Spleen (tissue), 13 donors: ENCODE measurements around the gene NEBL. TPM values are rescaled to one million over a fixed set of nuclear protein-coding genes. Genes with fewer than 3 reads are reported as not detected.
"Not testable (repeated sequence)": the region's sequence is repeated elsewhere in the genome, so short reads cannot be mapped to it uniquely, and the experiment has no call there.

ENCODE experiments used
- DNase-seq: peaks from one replicate; pipeline ENCODE4 v3.0.0-alpha.2; 2020
- H3K27ac ChIP-seq, 8 donors: fragments of 200-600 bp; sonication (generic) in 7 of 8; 1 replicate in 4 of 8; 2 replicates in 4 of 8; pipeline versions ENCODE4 v1.5.0 to v1.8.0; 2016 to 2021; ENCODE audit warnings: inconsistent platforms in 4 of 8, mild to moderate bottlenecking in 4 of 8, moderate library complexity in 1 of 8
- H3K27me3 ChIP-seq, 7 donors: fragments of 200-600 bp; sonication (generic) in 6 of 7; replicated peaks in 1 of 7; 1 replicate in 4 of 7; 2 replicates in 3 of 7; pipeline versions ENCODE4 v1.5.0 to v1.8.0; 2016 to 2021; ENCODE audit warnings: inconsistent platforms in 3 of 7, mild to moderate bottlenecking in 1 of 7
- H3K36me3 ChIP-seq, 6 donors: fragments of 200-600 bp; sonication (generic) in 5 of 6; 1 replicate in 4 of 6; 2 replicates in 2 of 6; pipeline versions ENCODE4 v1.5.0 to v1.8.0; 2016 to 2021; ENCODE audit warnings: inconsistent platforms in 2 of 6
- H3K4me1 ChIP-seq, 6 donors: fragments of 200-600 bp; sonication (generic) in 5 of 6; 1 replicate in 3 of 6; 2 replicates in 3 of 6; pipeline versions ENCODE4 v1.5.0 to v1.8.0; 2016 to 2021; ENCODE audit warnings: inconsistent platforms in 3 of 6
- H3K4me3 ChIP-seq, 8 donors: fragments of 200-600 bp; sonication (generic) in 7 of 8; 1 replicate in 4 of 8; 2 replicates in 4 of 8; pipeline versions ENCODE4 v1.5.0 to v1.8.0; 2016 to 2021; ENCODE audit warnings: inconsistent platforms in 4 of 8, mild to moderate bottlenecking in 4 of 8, moderate library complexity in 2 of 8
- H3K9me3 ChIP-seq, 8 donors: fragments of 200-600 bp; sonication (generic) in 7 of 8; 1 replicate in 4 of 8; 2 replicates in 4 of 8; pipeline versions ENCODE4 v1.5.0 to v1.8.0; 2016 to 2021; ENCODE audit warnings: inconsistent platforms in 4 of 8
- CTCF ChIP-seq, 11 experiments: fragments of 200-600 bp in 7 of 11; fragments of 450-650 bp in 4 of 11; sonication (generic) in 4 of 11; IDR thresholded peaks in 8 of 11; conservative IDR thresholded peaks in 3 of 11; 1 replicate in 7 of 11; 2 replicates in 4 of 11; pipeline versions ENCODE4 v1.4.0 to v1.8.0; 2016 to 2021; ENCODE audit warnings: antibody characterized with exemption in 11 of 11, inconsistent platforms in 4 of 11, mild to moderate bottlenecking in 1 of 11
- POLR2A ChIP-seq, 3 donors: fragments of 450-650 bp; IDR thresholded peaks; one replicate each; pipeline ENCODE4 v1.5.1; 2017; ENCODE audit warnings: antibody characterized with exemption in 3 of 3, mild to moderate bottlenecking in 1 of 3
- POLR2AphosphoS5 ChIP-seq, 3 donors: sonication (generic); formaldehyde crosslinking; IDR thresholded peaks; one replicate each; pipeline ENCODE4 v1.5.1; 2017; ENCODE audit warnings: antibody characterized with exemption in 3 of 3
- WGBS, 5 donors: extraction: QIAGEN DNeasy Blood & Tissue Kit in 3 of 5; methylation state at CpG; one replicate each; pipeline versions ENCODE4 v1.1.5 to v1.1.7; 2013 to 2018; 5-methylcytosine and 5-hydroxymethylcytosine counted together
- intact Hi-C: fragments of 100-400 bp; cut with DNase I; formaldehyde crosslinking; loops from one replicate; pipeline ENCODE4 v1.15.0; 2023; ENCODE audit warnings: low total_unique reads
- long read RNA-seq, 2 donors: transcript quantifications; one replicate each; lab custom pipeline, GENCODE V29; 2026
- polyA plus RNA-seq, 3 donors: library from polyadenylated mRNA; stranded (reverse); fragments of 200-250 nt; gene quantifications; one replicate each; pipeline ENCODE4 v1.2.1, GENCODE V29; 2013
- total RNA-seq, 7 donors: library from RNA; depleted of rRNA in 3 of 7; stranded (reverse); fragments of >200 nt in 3 of 7; fragmentation: NEBNext Ultra II Directional in 4 of 7; extraction: Animal tissue kit (Norgen Biotek cat#: 25700) in 4 of 7; gene quantifications; one replicate each; pipeline versions ENCODE4 v1.1.0 to v1.2.1, GENCODE V29; 2016 to 2021
- donor health status: healthy with polysubstance abuse.
- donor health status: DM: no; HTN: no; CAD: no; lungs with moderate emphysema.
- donor health status: DM: no; HTN: no; CAD: no.
- donor health status: Bipolar disorder and iron deficiency.
- donor health status: healthy.
- donor health status: DM: no; HTN: no; CAD: no.
- donor health status: DM: yes; HTN: yes; CAD: no.

Gene NEBL
- total RNA-seq: 1 to 10 TPM in 2 of 7 donors, under 1 TPM in 5; 0.30 to 2.7 (median 0.68) TPM
- polyA plus RNA-seq: under 1 TPM; 0.08 to 0.22 (median 0.15) TPM
- long read RNA-seq, donor 1, partial matches to known transcripts: 0 of 1 reads
- long read RNA-seq, donor 1, other reads (novel, unspliced or antisense): 0 of 1 reads
- long read RNA-seq, donor 2: 0 reads

- Histone ChIP-seq H3K27me3 (peaks cover 0 to 4% (median 0%) of the 10 kb centered on the region in 7 donors), H3K9me3 (no peaks in the 10 kb centered on the region), H3K4me3 (no peak within 1 kb of the TSS), H3K27ac (no peak within 1 kb of the TSS), H3K4me1 (no peaks in the 10 kb centered on the region), H3K36me3 (no peaks in the 10 kb centered on the region)
- intact Hi-C loops: no loop called here
- 71 to 90% (median 84%) methylated on average over 2 of the region's 2 CpGs for WGBS, 5 donors
- TF ChIP-seq CTCF (IDR thresholded peaks at IDR 0.05 in 8 of 11, conservative IDR thresholded peaks at IDR 0.05 in 3 of 11) (no peak), POLR2A (IDR thresholded peaks at IDR 0.05) (no peak), POLR2AphosphoS5 (IDR thresholded peaks at IDR 0.05) (no peak)
- DNase-seq: no peak
These were observed at the start of gene NEBL for GRCh38 chr10:20897146-20897825. NEBL (minus strand) TSS chr10:20897311; CDS start chr10:20897205, 106 bp downstream.

- 79 to 91% (median 89%) methylated on average over 9 of the region's 9 CpGs for WGBS, 5 donors
- Histone ChIP-seq H3K4me3 (no peak overlapping the region), H3K4me1 (no peaks in the 10 kb centered on the region), H3K9me3 (peaks cover 0 to 4% (median 0%) of the 10 kb centered on the region in 8 donors), H3K27ac (no peak overlapping the region), H3K36me3 (no peaks in the 10 kb centered on the region), H3K27me3 (no peaks in the 10 kb centered on the region)
- intact Hi-C loops: no loop called here
- no peak for TF ChIP-seq CTCF (IDR thresholded peaks at IDR 0.05 in 8 of 11, conservative IDR thresholded peaks at IDR 0.05 in 3 of 11)
- no peak for TF ChIP-seq POLR2A (IDR thresholded peaks at IDR 0.05)
- no peak for TF ChIP-seq POLR2AphosphoS5 (IDR thresholded peaks at IDR 0.05)
- DNase-seq: no peak
These were observed 48.6 kb upstream of the NEBL start for GRCh38 chr10:20945546-20946332.

GRCh38 chr10:20944789-20945502 is 47.8 kb upstream of the NEBL start:
- intact Hi-C loops: no loop called here
- TF ChIP-seq POLR2AphosphoS5 (IDR thresholded peaks at IDR 0.05) (no peak), POLR2A (IDR thresholded peaks at IDR 0.05) (no peak), CTCF (IDR thresholded peaks at IDR 0.05 in 8 of 11, conservative IDR thresholded peaks at IDR 0.05 in 3 of 11) (no peak)
- Histone ChIP-seq H3K36me3 (no peaks in the 10 kb centered on the region), H3K4me1 (no peaks in the 10 kb centered on the region), H3K27ac (no peak overlapping the region), H3K4me3 (no peak overlapping the region), H3K27me3 (no peaks in the 10 kb centered on the region), H3K9me3 (peaks cover 0 to 4% (median 0%) of the 10 kb centered on the region in 8 donors)
- WGBS, 5 donors: 88 to 93% (median 91%) methylated on average over 7 of the region's 7 CpGs
- no peak for DNase-seq

GRCh38 chr10:20939414-20939813 is 42.3 kb upstream of the NEBL start:
- not testable (repeated sequence) for H3K27me3 ChIP-seq
- 62 to 84% (median 72%) methylated on average over 1 to 5 of the region's 5 CpGs for WGBS, 5 donors

More at GRCh38 chr10:20939414-20939813, 42.3 kb upstream of the NEBL start:
- H3K4me3 ChIP-seq, intact Hi-C loops, DNase-seq, H3K36me3 ChIP-seq, H3K27ac ChIP-seq, H3K4me1 ChIP-seq: not testable (repeated sequence)
- H3K9me3 ChIP-seq: peaks cover 0 to 21% (median 3%) of the 10 kb centered on the region in 8 donors
